ENCODE results near the gene TEP1. TPM values are rescaled to one million over a fixed set of nuclear protein-coding genes. Genes with fewer than 3 reads are reported as not detected.

TEP1 gene
- total and polyA plus RNA-seq, 2 of the 13 experiments (the other 11 are each of a cell fraction or from before 2014, with no cell fraction given), result 11.0 to 12.8 TPM

DNA sequence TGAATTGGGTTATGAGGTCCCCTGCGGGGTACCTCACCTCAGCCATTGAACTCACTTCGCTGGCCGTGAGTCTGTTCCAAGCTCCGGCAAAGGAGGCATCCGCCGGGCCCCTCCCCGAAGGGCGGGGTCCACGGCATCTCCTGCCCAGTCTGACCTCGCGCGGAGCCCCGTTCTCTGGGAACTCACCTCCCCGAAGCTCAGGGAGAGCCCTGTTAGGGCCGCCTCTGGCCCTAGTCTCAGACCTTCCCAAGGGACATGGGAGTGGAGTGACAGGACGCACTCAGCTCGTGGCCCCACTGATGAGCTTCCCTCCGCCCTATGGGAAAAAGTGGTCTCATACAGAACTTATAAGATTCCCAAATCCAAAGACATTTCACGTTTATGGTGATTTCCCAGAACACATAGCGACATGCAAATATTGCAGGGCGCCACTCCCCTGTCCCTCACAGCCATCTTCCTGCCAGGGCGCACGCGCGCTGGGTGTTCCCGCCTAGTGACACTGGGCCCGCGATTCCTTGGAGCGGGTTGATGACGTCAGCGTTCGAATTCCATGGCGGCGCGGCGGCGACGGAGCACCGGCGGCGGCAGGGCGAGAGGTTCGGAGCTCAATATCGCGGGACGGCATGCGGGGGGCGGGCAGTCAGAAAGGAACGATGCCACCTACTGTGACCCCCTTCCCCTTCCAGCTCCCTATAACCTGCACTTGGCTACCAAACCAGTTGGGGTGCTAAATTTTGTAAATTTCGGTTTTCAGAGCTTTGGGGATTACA is 70.0 kb downstream of the TEP1 start, which contains the start of gene PARP2 (continued):
- TF ChIP-seq RFX5 (IDR thresholded peaks at IDR 0.05; ENCODE audit: low read depth, low read length) (peak; percentile 79; the same call in 1 of the 2 replicates), HNRNPK (IDR thresholded peaks at IDR 0.05; ENCODE audit: low read depth, low read length, poor library complexity, severe bottlenecking) (peak; percentile 22), ZNF761 (CRISPR knock-in tag; conservative IDR thresholded peaks at IDR 0.05) (peak; percentile 81; the same call in 1 of the 2 replicates), SMAD9 (CRISPR knock-in tag; IDR thresholded peaks at IDR 0.05) (peak; percentile 30; the same call in 1 of the 2 replicates), KLF6 (CRISPR knock-in tag; IDR thresholded peaks at IDR 0.05) (peak; percentile 25; the same call in 1 of the 2 replicates), ZNF337 (CRISPR knock-in tag; IDR thresholded peaks at IDR 0.05; ENCODE audit: borderline replicate concordance, low read depth) (peak; percentile 85; the same call in 1 of the 2 replicates), ZNF460 (CRISPR knock-in tag; IDR thresholded peaks at IDR 0.05; ENCODE audit: borderline replicate concordance) (peak; percentile 11; the same call in 1 of the 2 replicates), RBM39 (IDR thresholded peaks at IDR 0.05; ENCODE audit: low read depth, low read length, poor library complexity, severe bottlenecking) (no peak), ZMAT3 (CRISPR knock-in tag; conservative IDR thresholded peaks at IDR 0.05) (no peak; the same call in 1 of the 2 replicates), ZSCAN21 (CRISPR knock-in tag; IDR thresholded peaks at IDR 0.05; ENCODE audit: borderline replicate concordance) (peak; percentile 70; the same call in 1 of the 2 replicates), DNMT3B (CRISPR knock-in tag; conservative IDR thresholded peaks at IDR 0.05) (no peak), ZC3H4 (CRISPR knock-in tag; IDR thresholded peaks at IDR 0.05; ENCODE audit: borderline replicate concordance) (no peak), ZNF343 (CRISPR knock-in tag; IDR thresholded peaks at IDR 0.05) (peak; percentile 98), U2AF2 (IDR thresholded peaks at IDR 0.05; ENCODE audit: low read depth, low read length) (no peak), ZNF749 (CRISPR knock-in tag; IDR thresholded peaks at IDR 0.05; ENCODE audit: borderline replicate concordance) (peak; percentile 76; the same call in 1 of the 2 replicates), KLF15 (CRISPR knock-in tag; IDR thresholded peaks at IDR 0.05; ENCODE audit: borderline replicate concordance) (0 out of 2 replicates have a peak, but pooled peaks have one; percentile 13), POLR2A (IDR thresholded peaks at IDR 0.05; ENCODE audit: insufficient read depth in 1 of 2, low read depth in 2 of 2, low read length in 2 of 2) (peak; percentile 82 to 99), ZNF138 (CRISPR knock-in tag; IDR thresholded peaks at IDR 0.05; ENCODE audit: low read depth) (0 out of 2 replicates have a peak, but pooled peaks have one; percentile 33), ZNF709 (CRISPR knock-in tag; IDR thresholded peaks at IDR 0.05) (peak; percentile 74)
- TF ChIP-seq, protein P1, sequence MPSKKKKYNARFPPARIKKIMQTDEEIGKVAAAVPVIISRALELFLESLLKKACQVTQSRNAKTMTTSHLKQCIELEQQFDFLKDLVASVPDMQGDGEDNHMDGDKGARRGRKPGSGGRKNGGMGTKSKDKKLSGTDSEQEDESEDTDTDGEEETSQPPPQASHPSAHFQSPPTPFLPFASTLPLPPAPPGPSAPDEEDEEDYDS (CRISPR knock-in tag; IDR thresholded peaks at IDR 0.05), result peak; percentile 96
- TF ChIP-seq, protein P2, sequence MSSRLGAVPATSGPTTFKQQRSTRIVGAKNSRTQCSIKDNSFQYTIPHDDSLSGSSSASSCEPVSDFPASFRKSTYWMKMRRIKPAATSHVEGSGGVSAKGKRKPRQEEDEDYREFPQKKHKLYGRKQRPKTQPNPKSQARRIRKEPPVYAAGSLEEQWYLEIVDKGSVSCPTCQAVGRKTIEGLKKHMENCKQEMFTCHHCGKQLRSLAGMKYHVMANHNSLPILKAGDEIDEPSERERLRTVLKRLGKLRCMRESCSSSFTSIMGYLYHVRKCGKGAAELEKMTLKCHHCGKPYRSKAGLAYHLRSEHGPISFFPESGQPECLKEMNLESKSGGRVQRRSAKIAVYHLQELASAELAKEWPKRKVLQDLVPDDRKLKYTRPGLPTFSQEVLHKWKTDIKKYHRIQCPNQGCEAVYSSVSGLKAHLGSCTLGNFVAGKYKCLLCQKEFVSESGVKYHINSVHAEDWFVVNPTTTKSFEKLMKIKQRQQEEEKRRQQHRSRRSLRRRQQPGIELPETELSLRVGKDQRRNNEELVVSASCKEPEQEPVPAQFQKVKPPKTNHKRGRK (CRISPR knock-in tag; IDR thresholded peaks at IDR 0.05), result no peak
- TF ChIP-seq, protein P3, sequence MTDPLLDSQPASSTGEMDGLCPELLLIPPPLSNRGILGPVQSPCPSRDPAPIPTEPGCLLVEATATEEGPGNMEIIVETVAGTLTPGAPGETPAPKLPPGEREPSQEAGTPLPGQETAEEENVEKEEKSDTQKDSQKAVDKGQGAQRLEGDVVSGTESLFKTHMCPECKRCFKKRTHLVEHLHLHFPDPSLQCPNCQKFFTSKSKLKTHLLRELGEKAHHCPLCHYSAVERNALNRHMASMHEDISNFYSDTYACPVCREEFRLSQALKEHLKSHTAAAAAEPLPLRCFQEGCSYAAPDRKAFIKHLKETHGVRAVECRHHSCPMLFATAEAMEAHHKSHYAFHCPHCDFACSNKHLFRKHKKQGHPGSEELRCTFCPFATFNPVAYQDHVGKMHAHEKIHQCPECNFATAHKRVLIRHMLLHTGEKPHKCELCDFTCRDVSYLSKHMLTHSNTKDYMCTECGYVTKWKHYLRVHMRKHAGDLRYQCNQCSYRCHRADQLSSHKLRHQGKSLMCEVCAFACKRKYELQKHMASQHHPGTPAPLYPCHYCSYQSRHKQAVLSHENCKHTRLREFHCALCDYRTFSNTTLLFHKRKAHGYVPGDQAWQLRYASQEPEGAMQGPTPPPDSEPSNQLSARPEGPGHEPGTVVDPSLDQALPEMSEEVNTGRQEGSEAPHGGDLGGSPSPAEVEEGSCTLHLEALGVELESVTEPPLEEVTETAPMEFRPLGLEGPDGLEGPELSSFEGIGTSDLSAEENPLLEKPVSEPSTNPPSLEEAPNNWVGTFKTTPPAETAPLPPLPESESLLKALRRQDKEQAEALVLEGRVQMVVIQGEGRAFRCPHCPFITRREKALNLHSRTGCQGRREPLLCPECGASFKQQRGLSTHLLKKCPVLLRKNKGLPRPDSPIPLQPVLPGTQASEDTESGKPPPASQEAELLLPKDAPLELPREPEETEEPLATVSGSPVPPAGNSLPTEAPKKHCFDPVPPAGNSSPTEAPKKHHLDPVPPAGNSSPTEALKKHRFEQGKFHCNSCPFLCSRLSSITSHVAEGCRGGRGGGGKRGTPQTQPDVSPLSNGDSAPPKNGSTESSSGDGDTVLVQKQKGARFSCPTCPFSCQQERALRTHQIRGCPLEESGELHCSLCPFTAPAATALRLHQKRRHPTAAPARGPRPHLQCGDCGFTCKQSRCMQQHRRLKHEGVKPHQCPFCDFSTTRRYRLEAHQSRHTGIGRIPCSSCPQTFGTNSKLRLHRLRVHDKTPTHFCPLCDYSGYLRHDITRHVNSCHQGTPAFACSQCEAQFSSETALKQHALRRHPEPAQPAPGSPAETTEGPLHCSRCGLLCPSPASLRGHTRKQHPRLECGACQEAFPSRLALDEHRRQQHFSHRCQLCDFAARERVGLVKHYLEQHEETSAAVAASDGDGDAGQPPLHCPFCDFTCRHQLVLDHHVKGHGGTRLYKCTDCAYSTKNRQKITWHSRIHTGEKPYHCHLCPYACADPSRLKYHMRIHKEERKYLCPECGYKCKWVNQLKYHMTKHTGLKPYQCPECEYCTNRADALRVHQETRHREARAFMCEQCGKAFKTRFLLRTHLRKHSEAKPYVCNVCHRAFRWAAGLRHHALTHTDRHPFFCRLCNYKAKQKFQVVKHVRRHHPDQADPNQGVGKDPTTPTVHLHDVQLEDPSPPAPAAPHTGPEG (CRISPR knock-in tag; IDR thresholded peaks at IDR 0.05), result no peak
